Mucosa of descending colon (tissue), 3 donors: ENCODE data around the gene GJA4. TPM values are rescaled to one million over a fixed set of nuclear protein-coding genes. Genes with fewer than 3 reads are reported as not detected.

Experiments used
- ATAC-seq: fragments of 200-7000 bp; cut with Tn5 transposase; one replicate; pipeline ENCODE4 v1.9.1; 2020; ENCODE audit warnings: mild to moderate bottlenecking, moderate library complexity
- DNase-seq, 3 donors: peaks; one replicate each; pipeline ENCODE4 v3.0.0-alpha.2; 2020
- H3K36me3 ChIP-seq: fragments of 200-600 bp; one replicate; pipeline ENCODE4 v1.8.0; 2021; ENCODE audit warnings: low read depth, mild to moderate bottlenecking
- H3K4me1 ChIP-seq: fragments of 200-600 bp; one replicate; pipeline ENCODE4 v1.8.0; 2021; ENCODE audit warnings: low read depth, mild to moderate bottlenecking
- H3K4me3 ChIP-seq: fragments of 200-600 bp; one replicate; pipeline ENCODE4 v1.8.0; 2021; ENCODE audit warnings: mild to moderate bottlenecking
- H3K9me3 ChIP-seq: fragments of 200-600 bp; one replicate; pipeline ENCODE4 v1.8.0; 2021; ENCODE audit warnings: mild to moderate bottlenecking
- intact Hi-C, 2 donors: fragments of 100-400 bp; cut with DNase I in 1 of 2; cut with micrococcal nuclease in 1 of 2; formaldehyde crosslinking; loops; one replicate each; pipeline versions ENCODE4 v1.11.0 to v1.11.1; 2022; cut with DNase I, micrococcal nuclease
- total RNA-seq, 3 donors: library from RNA; stranded (reverse); fragmentation: NEBNext Ultra II Directional in 2 of 3; extraction: Animal tissue kit (Norgen Biotek cat#: 25700) in 2 of 3; gene quantifications; one replicate each; pipeline versions ENCODE4 v1.2.1 to v1.2.4, GENCODE V29; 2021 to 2023
- TF ChIP-seq, protein P1 (sequence below): fragments of 200-600 bp; IDR thresholded peaks from one replicate; pipeline ENCODE4 v1.8.0; 2022; ENCODE audit warnings: antibody characterized with exemption, mild to moderate bottlenecking
- donor health status: DM: no; HTN: no; CAD: no; lungs with moderate emphysema.
- donor health status: DM: no; HTN: no; CAD: no.
- donor health status: DM: no; HTN: yes; CAD: no.

The GJA4 gene
- total RNA-seq, 3 donors from 2014 or later, result 0.84 to 4.1 (median 2.7) TPM

DNA sequence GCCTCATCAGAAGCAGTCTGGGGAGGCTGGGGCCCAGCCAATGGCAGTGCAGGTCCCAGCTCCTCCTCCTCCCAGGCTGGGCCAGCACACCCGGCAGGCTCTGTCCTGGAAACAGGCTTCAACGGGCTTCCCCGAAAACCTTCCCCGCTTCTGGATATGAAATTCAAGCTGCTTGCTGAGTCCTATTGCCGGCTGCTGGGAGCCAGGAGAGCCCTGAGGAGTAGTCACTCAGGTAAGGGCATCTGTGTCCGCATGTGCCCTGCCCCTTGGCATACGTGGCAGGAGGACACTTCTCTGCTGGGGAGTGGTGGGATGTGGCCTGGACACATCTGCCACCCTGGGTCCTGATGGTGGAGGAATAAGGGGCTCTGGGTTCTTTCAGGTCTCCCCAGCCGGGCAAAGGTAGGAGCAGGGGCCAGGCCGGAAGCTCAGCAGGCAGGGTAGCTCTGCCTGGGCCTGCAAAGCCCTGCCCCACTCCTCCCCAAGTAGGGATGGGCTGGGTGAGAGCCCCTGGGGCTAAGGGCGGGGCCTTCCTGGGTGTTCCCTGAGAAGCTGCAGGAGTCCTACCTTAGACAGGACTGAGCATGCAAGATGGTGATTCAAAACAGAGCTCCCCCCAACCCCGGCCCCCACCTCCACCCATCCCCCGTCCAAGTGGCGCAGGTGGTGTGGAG, 37.7 kb upstream of the GJA4 start, which contains the start of gene GJB5:
TSS of gene GJB5 (plus strand) at position 84 of the 674 bp plus-strand sequence. CDS start 2,284 bp downstream, outside the sequence.
- TF ChIP-seq, protein P1, sequence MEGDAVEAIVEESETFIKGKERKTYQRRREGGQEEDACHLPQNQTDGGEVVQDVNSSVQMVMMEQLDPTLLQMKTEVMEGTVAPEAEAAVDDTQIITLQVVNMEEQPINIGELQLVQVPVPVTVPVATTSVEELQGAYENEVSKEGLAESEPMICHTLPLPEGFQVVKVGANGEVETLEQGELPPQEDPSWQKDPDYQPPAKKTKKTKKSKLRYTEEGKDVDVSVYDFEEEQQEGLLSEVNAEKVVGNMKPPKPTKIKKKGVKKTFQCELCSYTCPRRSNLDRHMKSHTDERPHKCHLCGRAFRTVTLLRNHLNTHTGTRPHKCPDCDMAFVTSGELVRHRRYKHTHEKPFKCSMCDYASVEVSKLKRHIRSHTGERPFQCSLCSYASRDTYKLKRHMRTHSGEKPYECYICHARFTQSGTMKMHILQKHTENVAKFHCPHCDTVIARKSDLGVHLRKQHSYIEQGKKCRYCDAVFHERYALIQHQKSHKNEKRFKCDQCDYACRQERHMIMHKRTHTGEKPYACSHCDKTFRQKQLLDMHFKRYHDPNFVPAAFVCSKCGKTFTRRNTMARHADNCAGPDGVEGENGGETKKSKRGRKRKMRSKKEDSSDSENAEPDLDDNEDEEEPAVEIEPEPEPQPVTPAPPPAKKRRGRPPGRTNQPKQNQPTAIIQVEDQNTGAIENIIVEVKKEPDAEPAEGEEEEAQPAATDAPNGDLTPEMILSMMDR, result no peak
- Histone ChIP-seq H3K9me3 (no peaks in the 10 kb centered on the region), H3K4me1 (no peaks in the 10 kb centered on the region), H3K4me3 (no peak within 1 kb of the TSS), H3K36me3 (no peaks in the 10 kb centered on the region)
- DNase-seq (no peak), ATAC-seq (no peak)
- intact Hi-C loops, result no loop called here

DNA sequence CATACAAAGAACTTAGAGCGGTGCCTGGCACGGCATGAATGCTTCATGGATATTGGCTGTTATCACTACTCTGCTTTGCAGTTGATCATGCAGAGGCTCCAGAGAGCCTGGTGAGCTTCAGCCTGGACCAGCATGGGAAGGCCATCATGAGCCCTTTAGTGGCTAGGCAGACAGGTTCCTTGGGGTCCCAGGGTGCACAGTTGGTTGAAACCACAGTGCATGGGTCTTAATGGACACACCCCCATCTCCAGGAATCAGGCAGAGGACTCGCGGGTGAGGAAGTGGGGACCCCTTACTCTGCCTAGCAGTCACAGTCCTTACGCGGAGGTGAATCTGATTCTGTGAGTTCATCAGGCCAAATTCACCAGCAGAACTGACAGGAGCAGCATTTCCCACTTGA, 36.8 kb upstream of the GJA4 start:
- Histone ChIP-seq H3K4me1 (no peaks in the 10 kb centered on the region), H3K9me3 (no peaks in the 10 kb centered on the region), H3K4me3 (no peak overlapping the region), H3K36me3 (no peaks in the 10 kb centered on the region)
- TF ChIP-seq, protein P1, result no peak
- intact Hi-C loops, result no loop called here
- ATAC-seq, result no peak
- no peak for DNase-seq

DNA sequence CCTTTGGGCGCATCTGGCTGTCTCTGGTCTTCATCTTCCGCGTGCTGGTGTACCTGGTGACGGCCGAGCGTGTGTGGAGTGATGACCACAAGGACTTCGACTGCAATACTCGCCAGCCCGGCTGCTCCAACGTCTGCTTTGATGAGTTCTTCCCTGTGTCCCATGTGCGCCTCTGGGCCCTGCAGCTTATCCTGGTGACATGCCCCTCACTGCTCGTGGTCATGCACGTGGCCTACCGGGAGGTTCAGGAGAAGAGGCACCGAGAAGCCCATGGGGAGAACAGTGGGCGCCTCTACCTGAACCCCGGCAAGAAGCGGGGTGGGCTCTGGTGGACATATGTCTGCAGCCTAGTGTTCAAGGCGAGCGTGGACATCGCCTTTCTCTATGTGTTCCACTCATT, 35.4 kb upstream of the GJA4 start:
- ATAC-seq (no peak), DNase-seq (no peak)
- intact Hi-C loops, result no loop called here
- TF ChIP-seq, protein P1, result no peak
- H3K4me1 ChIP-seq, result no peaks in the 10 kb centered on the region
- no peak overlapping the region for H3K4me3 ChIP-seq
- no peaks in the 10 kb centered on the region for H3K36me3 ChIP-seq
- H3K9me3 ChIP-seq, result no peaks in the 10 kb centered on the region

DNA sequence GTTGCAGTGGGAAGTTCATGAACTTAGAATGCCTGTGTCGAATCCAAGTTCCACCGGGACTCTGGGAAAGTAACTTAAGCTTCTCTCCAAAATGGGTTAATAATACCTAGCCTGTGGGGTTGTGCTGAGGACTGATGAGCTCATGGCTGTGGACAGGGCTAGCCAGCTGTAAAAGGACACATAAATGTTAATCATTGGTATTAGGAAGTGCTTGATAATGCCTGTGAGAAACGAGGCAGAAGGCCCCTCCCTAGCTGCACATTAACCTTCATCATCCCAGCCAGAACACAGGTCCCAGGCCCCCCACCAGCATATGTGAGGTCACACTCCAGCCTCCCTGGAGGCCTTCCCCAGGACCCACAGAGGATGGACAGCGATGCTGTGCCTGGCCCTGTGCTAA, 34.0 kb upstream of the GJA4 start:
- DNase-seq (no peak), ATAC-seq (no peak)
- Histone ChIP-seq H3K4me3 (no peak overlapping the region), H3K36me3 (no peaks in the 10 kb centered on the region), H3K9me3 (no peaks in the 10 kb centered on the region), H3K4me1 (no peaks in the 10 kb centered on the region)
- TF ChIP-seq, protein P1, result no peak
- intact Hi-C loops, result no loop called here

DNA sequence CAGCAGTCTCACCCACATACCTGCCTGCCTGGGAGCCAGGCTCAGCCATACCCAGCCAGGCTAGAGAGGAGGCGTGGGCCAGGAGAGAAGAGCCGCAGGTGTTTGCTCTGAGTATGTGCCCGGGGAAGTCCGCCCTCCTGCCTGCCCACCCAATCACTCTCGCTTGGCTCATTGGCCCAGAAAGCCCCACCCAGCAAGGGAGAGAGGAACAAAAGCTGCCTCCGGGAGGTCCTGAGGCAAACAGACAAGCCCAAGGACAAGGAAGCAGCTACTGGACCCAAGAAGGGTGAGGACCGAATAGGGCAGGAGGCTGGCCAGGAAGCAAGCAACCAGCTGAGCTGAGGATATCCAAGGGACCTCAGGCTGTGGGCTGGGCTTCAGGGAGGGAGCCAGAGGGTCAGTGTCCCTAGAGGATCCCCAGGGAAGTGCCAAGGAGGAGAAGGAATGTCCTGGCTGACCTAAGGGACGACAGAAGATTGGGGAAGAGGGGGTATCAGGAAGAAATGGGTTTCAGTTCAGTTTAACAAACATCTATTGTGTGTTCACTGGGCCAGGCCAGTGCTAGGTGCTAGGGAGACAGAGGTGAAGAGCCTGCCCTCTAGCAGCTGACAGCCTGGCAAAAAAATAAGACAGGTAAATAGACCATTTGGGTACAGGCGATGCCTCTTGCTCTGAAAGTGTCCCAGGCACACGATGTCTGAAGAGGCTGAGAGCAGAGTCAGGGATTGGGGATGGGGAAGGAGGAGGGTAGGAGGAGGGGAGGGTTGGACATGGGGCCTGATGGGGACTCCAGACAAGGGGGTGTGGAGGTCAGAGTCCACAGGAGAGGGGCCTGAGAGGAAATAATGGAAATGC, 33.1 kb upstream of the GJA4 start, which contains the start of gene GJB4:
TSS of gene GJB4 (plus strand) at position 238 of the 855 bp plus-strand sequence. CDS start 1,515 bp downstream, outside the sequence.
- Histone ChIP-seq H3K4me3 (no peak within 1 kb of the TSS), H3K36me3 (no peaks in the 10 kb centered on the region), H3K4me1 (no peaks in the 10 kb centered on the region), H3K9me3 (no peaks in the 10 kb centered on the region)
- ATAC-seq (peak; percentile 77), DNase-seq (peak in 1 of 3 donors; percentile 6)
- TF ChIP-seq, protein P1, result no peak
- intact Hi-C loops, result no loop called here
